ENCODE results near the gene PPP2R3C. TPM values are rescaled to one million over a fixed set of nuclear protein-coding genes. Genes with fewer than 3 reads are reported as not detected.
A peak's percentile ranks its signal among the peaks of the same experiment; 100 is the strongest.

Gene PPP2R3C
- polyA plus RNA-seq, 1 experiment = 11.3 TPM

GRCh38 chr14:35051796-35052195, 70.0 kb downstream of the PPP2R3C start:
- no peak for TF ChIP-seq CTCF (IDR thresholded peaks at IDR 0.05; ENCODE audit: insufficient read depth, low read depth, low read length)
- ChIA-PET CTCF (no interaction called here), POLR2A (interaction anchor here (0.7 kb wide), 1 partner anchor 20 kb away, joined by 3 read pairs; no protein-coding TSS in a partner anchor)
- DNase-seq (ENCODE audit: low read depth) = peak; percentile 30
- H3K4me3 ChIP-seq (ENCODE audit: low read depth, low read length) = no peak overlapping the region
- H3K36me3 ChIP-seq (ENCODE audit: control insufficient read depth, insufficient read depth, low read length) = peaks cover 1% of the 10 kb centered on the region; the same call in 1 of the 2 replicates
- no peaks in the 10 kb centered on the region for H3K27me3 ChIP-seq (ENCODE audit: control insufficient read depth, insufficient read depth, low read length)

- CTCF ChIA-PET = interaction anchor here (0.6 kb wide), 2 partner anchors 8 to 401 kb away, joined by 3 to 5 read pairs; no protein-coding TSS in a partner anchor
- Histone ChIP-seq H3K36me3 (ENCODE audit: control insufficient read depth, insufficient read depth, low read length) (peaks cover 1% of the 10 kb centered on the region; the same call in 1 of the 2 replicates), H3K27me3 (ENCODE audit: control insufficient read depth, insufficient read depth, low read length) (no peaks in the 10 kb centered on the region), H3K4me3 (ENCODE audit: low read depth, low read length) (no peak overlapping the region)
- POLR2A ChIA-PET = interaction anchor here (0.6 kb wide), 1 partner anchor 402 kb away, joined by 3 read pairs; no protein-coding TSS in a partner anchor
- peak; percentile 14 for DNase-seq (ENCODE audit: low read depth)
- no peak for TF ChIP-seq CTCF (IDR thresholded peaks at IDR 0.05; ENCODE audit: insufficient read depth, low read depth, low read length)
Observed at GRCh38 chr14:35050652-35051051, 71.1 kb downstream of the PPP2R3C start.

- ChIA-PET POLR2A (no interaction called here), CTCF (no interaction called here)
- Histone ChIP-seq H3K36me3 (ENCODE audit: control insufficient read depth, insufficient read depth, low read length) (peaks cover 1% of the 10 kb centered on the region; the same call in 1 of the 2 replicates), H3K27me3 (ENCODE audit: control insufficient read depth, insufficient read depth, low read length) (no peaks in the 10 kb centered on the region), H3K4me3 (ENCODE audit: low read depth, low read length) (no peak overlapping the region)
- DNase-seq (ENCODE audit: low read depth) = no peak
- TF ChIP-seq CTCF (IDR thresholded peaks at IDR 0.05; ENCODE audit: insufficient read depth, low read depth, low read length) = no peak
Observed at GRCh38 chr14:35047976-35048513, 73.7 kb downstream of the PPP2R3C start.

GRCh38 chr14:35046751-35047536, 74.8 kb downstream of the PPP2R3C start:
- no peaks in the 10 kb centered on the region for H3K27me3 ChIP-seq (ENCODE audit: control insufficient read depth, insufficient read depth, low read length)
- H3K4me3 ChIP-seq (ENCODE audit: low read depth, low read length) = peak overlapping the region; percentile 73
- no peak for TF ChIP-seq CTCF (IDR thresholded peaks at IDR 0.05; ENCODE audit: insufficient read depth, low read depth, low read length)
- DNase-seq (ENCODE audit: low read depth) = no peak
- H3K36me3 ChIP-seq (ENCODE audit: control insufficient read depth, insufficient read depth, low read length) = peaks cover 1% of the 10 kb centered on the region; the same call in 1 of the 2 replicates
- ChIA-PET CTCF (interaction anchor here (1.0 to 1.3 kb wide), 3 partner anchors 10 to 14 kb away, joined by 3 to 5 read pairs (median 3); no protein-coding TSS in a partner anchor), POLR2A (interaction anchor here (0.5 to 1.1 kb wide), 4 partner anchors 27 to 357 kb away, joined by 3 to 21 read pairs (median 5); partner anchors contain the start of gene SRP54)

Data from BJ (cell line).